HCT116 (cell line): ENCODE data around the gene LSM4. TPM values are rescaled to one million over a fixed set of nuclear protein-coding genes. Genes with fewer than 3 reads are reported as not detected.

ENCODE experiments used
- ATAC-seq: fragments of 200-7000 bp; cut with Tn5 transposase; 2 replicates; pipeline ENCODE4 v1.9.1; 2020; ENCODE audit warnings: mild to moderate bottlenecking, moderate library complexity
- BruUV-seq: library from RNA; stranded (reverse); fragments of 400-500 nt; replicated peaks from 2 replicates; lab custom pipeline; 2021; lab: Mats Ljungman, UMichigan
- CTCF ChIA-PET: fragments of 300-600 bp; sonication (Branson Sonifier 250); formaldehyde crosslinking; loops from one replicate; lab custom pipeline; 2021; ENCODE audit warnings: antibody characterized with exemption; lab: Charles Lee
- POLR2A ChIA-PET: fragments of 300-600, 350-600 bp; sonication (Branson Sonifier 250); formaldehyde crosslinking; loops from one replicate; lab custom pipeline; 2021; ENCODE audit warnings: antibody characterized with exemption; lab: Charles Lee
- RAD21 ChIA-PET, 2 experiments: fragments of 300-600 bp; sonication (Branson Sonifier 250); formaldehyde crosslinking; loops; one replicate each; lab custom pipeline; 2023; ENCODE audit warnings: low total read pairs in 2 of 2; ENCODE audit not compliant: uncharacterized antibody in 2 of 2, unreplicated experiment in 2 of 2, low non-redundant PET in 1 of 2; lab: Charles Lee
- DNase-seq: peaks from one replicate; pipeline ENCODE4 v3.0.0-alpha.2; 2010; ENCODE audit warnings: low read depth, low spot score
- H2AFZ ChIP-seq: fragments of 200-600 bp; shearing (Covaris generic), sonication (generic); 2 replicates; pipeline ENCODE4 v1.6.1; 2017; ENCODE audit warnings: low read depth, mixed run types, mixed read lengths, antibody characterized with exemption, low read length; ENCODE audit not compliant: poor library complexity, severe bottlenecking
- H3K27ac ChIP-seq: 2 replicates; pipeline ENCODE4 v1.5.1; 2012; ENCODE audit warnings: low read depth, low read length
- H3K27me3 ChIP-seq: fragments of 200-600 bp; sonication (generic); 2 replicates; pipeline ENCODE4 v1.6.1; 2016; ENCODE audit warnings: mixed run types, low read length, mixed read lengths; ENCODE audit not compliant: insufficient read depth
- H3K36me3 ChIP-seq, 2 experiments: fragments of 200-500 bp in 1 of 2; fragments of 200-600 bp in 1 of 2; sonication (Bioruptor generic) in 1 of 2; sonication (generic) in 1 of 2; 2 replicates each; pipeline versions ENCODE4 v1.5.1 to v1.6.1; 2014 to 2016; ENCODE audit warnings: low read length in 2 of 2, inconsistent platforms in 1 of 2, mixed read lengths in 1 of 2, mixed run types in 1 of 2; ENCODE audit not compliant: insufficient read depth in 2 of 2, control insufficient read depth in 1 of 2
- H3K4me1 ChIP-seq, 2 experiments: fragments of 200-600 bp in 1 of 2; sonication (generic) in 1 of 2; 2 replicates each; pipeline versions ENCODE4 v1.5.1 to v1.6.1; 2012 to 2017; ENCODE audit warnings: low read length in 2 of 2, inconsistent platforms in 1 of 2, mild to moderate bottlenecking in 1 of 2, mixed read lengths in 1 of 2, mixed run types in 1 of 2, moderate library complexity in 1 of 2; ENCODE audit not compliant: insufficient read depth in 2 of 2, control insufficient read depth in 1 of 2
- H3K4me2 ChIP-seq: fragments of 200-600 bp; sonication (generic); 2 replicates; pipeline ENCODE4 v1.6.1; 2017; ENCODE audit warnings: mixed run types, low read length, mixed read lengths
- H3K4me3 ChIP-seq, 2 experiments: fragments of 200-600 bp in 1 of 2; sonication (generic) in 1 of 2; replicated peaks in 1 of 2; 2 replicates each; pipeline ENCODE4 v1.5.1; 2011 to 2016; ENCODE audit warnings: low read length in 2 of 2, control low read depth in 1 of 2, low read depth in 1 of 2, mild to moderate bottlenecking in 1 of 2, mixed read lengths in 1 of 2, mixed run types in 1 of 2
- H3K79me2 ChIP-seq: fragments of 200-600 bp; sonication (generic); 2 replicates; pipeline ENCODE4 v1.6.1; 2017; ENCODE audit warnings: mild to moderate bottlenecking, mixed run types, low read length, moderate library complexity, mixed read lengths; ENCODE audit not compliant: insufficient read depth
- H3K9ac ChIP-seq: fragments of 200-600 bp; sonication (generic); 2 replicates; pipeline ENCODE4 v1.6.1; 2016; ENCODE audit warnings: low read length, mixed read lengths
- H3K9me2 ChIP-seq: fragments of 200-600 bp; sonication (generic), shearing (Covaris generic); 2 replicates; pipeline ENCODE4 v1.6.1; 2017; ENCODE audit warnings: mixed run types, mild to moderate bottlenecking, moderate library complexity; ENCODE audit not compliant: insufficient read depth
- H3K9me3 ChIP-seq, 2 experiments: fragments of 200-500 bp in 1 of 2; fragments of 200-600 bp in 1 of 2; sonication (Bioruptor generic) in 1 of 2; sonication (generic) in 1 of 2; 2 replicates each; pipeline ENCODE4 v1.6.1; 2014 to 2017; ENCODE audit warnings: low read length in 2 of 2, mixed read lengths in 2 of 2, inconsistent platforms in 1 of 2, low read depth in 1 of 2, mild to moderate bottlenecking in 1 of 2, mixed run types in 1 of 2, moderate library complexity in 1 of 2; ENCODE audit not compliant: control insufficient read depth in 1 of 2, insufficient read depth in 1 of 2
- H4K20me1 ChIP-seq: fragments of 200-600 bp; sonication (generic), shearing (Covaris generic); 2 replicates; pipeline ENCODE4 v1.6.1; 2017; ENCODE audit warnings: mixed run types, mild to moderate bottlenecking, moderate library complexity; ENCODE audit not compliant: insufficient read depth
- CBX3 ChIP-seq: IDR thresholded peaks from 2 replicates; pipeline ENCODE4 v1.6.1; 2012; ENCODE audit warnings: low read depth
- CEBPB ChIP-seq: IDR thresholded peaks from 2 replicates; pipeline ENCODE4 v1.6.1; 2012; ENCODE audit warnings: low read depth
- EGR1 ChIP-seq: IDR thresholded peaks from 2 replicates; pipeline ENCODE4 v1.6.1; 2012; ENCODE audit warnings: low read depth
- ELF1 ChIP-seq: IDR thresholded peaks from 2 replicates; pipeline ENCODE4 v1.6.1; 2012; ENCODE audit warnings: low read depth, borderline replicate concordance
- EZH2 ChIP-seq: fragments of 200-600 bp; sonication (generic); IDR thresholded peaks from 2 replicates; pipeline ENCODE4 v1.6.1; 2017; ENCODE audit warnings: antibody characterized with exemption, mixed run types
- EZH2phosphoT487 ChIP-seq: fragments of 200-600 bp; IDR thresholded peaks from 2 replicates; pipeline ENCODE4 v1.6.1; 2018; ENCODE audit warnings: antibody characterized with exemption, borderline replicate concordance
- FOSL1 ChIP-seq: IDR thresholded peaks from 2 replicates; pipeline ENCODE4 v1.6.1; 2012; ENCODE audit warnings: low read depth
- JUND ChIP-seq: IDR thresholded peaks from 2 replicates; pipeline ENCODE4 v1.6.1; 2012
- POLR2AphosphoS5 ChIP-seq: IDR thresholded peaks from 2 replicates; pipeline ENCODE4 v1.6.1; 2011; ENCODE audit warnings: mild to moderate bottlenecking, low read depth, low read length, moderate library complexity
- RAD21 ChIP-seq: IDR thresholded peaks from 2 replicates; pipeline ENCODE4 v1.6.1; 2012; ENCODE audit warnings: low read depth, mild to moderate bottlenecking
- REST ChIP-seq: IDR thresholded peaks from 2 replicates; pipeline ENCODE4 v1.6.1; 2012; ENCODE audit warnings: low read depth
- SIN3A ChIP-seq: IDR thresholded peaks from 2 replicates; pipeline ENCODE4 v1.6.1; 2012; ENCODE audit warnings: low read depth
- SRF ChIP-seq: IDR thresholded peaks from 2 replicates; pipeline ENCODE4 v1.6.1; 2012; ENCODE audit warnings: low read depth
- TCF7L2 ChIP-seq: IDR thresholded peaks from 2 replicates; pipeline ENCODE4 v1.7.0; 2011; ENCODE audit warnings: borderline replicate concordance, inconsistent platforms; ENCODE audit not compliant: insufficient read depth, insufficient read length; ENCODE audit errors: extremely low read depth
- ZNF274 ChIP-seq: fragments of 200-500 bp; sonication (Bioruptor generic); IDR thresholded peaks from 2 replicates; pipeline ENCODE4 v1.6.1; 2014; ENCODE audit warnings: mild to moderate bottlenecking, low read depth, low read length, inconsistent platforms
- intact Hi-C: fragments of 100-400 bp; cut with micrococcal nuclease; formaldehyde crosslinking; loops from 2 replicates; pipeline ENCODE4 v1.10.0; 2022
- total RNA-seq: library from RNA; stranded (reverse); gene quantifications from one replicate; pipeline ENCODE4 v1.2.1, GENCODE V29; 2021; ENCODE audit not compliant: unreplicated experiment
- TF ChIP-seq, protein P1 (sequence below): IDR thresholded peaks from 2 replicates; pipeline ENCODE4 v1.6.1; 2011; ENCODE audit warnings: mild to moderate bottlenecking, low read length, moderate library complexity; ENCODE audit not compliant: insufficient replicate concordance; ENCODE audit errors: extremely low read depth
- TF ChIP-seq, protein P2 (sequence below), 3 experiments: fragments of 200-600 bp in 1 of 3; sonication (generic) in 1 of 3; IDR thresholded peaks in 2 of 3; conservative IDR thresholded peaks in 1 of 3; 2 replicates each; pipeline ENCODE4 v1.5.1; 2012 to 2017; ENCODE audit warnings: low read depth in 2 of 3, low read length in 2 of 3, antibody characterized with exemption in 1 of 3, borderline replicate concordance in 1 of 3, control low read depth in 1 of 3, mild to moderate bottlenecking in 1 of 3, mixed read lengths in 1 of 3, mixed run types in 1 of 3, moderate library complexity in 1 of 3; ENCODE audit not compliant: insufficient read depth in 1 of 3

LSM4 gene
- total RNA-seq, 1 experiment from 2014 or later, result 400 TPM

DNA sequence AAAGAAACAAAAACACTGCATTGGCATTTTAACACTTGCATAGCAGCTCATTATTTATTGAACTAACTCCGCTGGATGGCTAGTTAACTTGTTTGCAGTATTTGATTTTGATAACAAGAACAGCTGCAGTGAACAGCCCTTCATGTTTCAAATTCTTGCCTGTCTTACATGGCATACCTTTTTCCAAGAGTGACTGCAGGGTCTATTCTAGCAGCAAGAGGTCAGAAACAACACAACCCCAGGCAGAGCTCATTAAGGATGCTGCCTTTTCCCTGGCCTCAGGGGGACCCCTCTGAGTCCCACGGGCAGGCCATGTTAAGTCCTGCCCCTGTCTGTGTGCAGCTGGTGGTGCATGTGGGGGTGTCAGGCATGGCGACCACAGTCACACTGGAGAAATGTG is 34.2 kb upstream of the LSM4 start:
- H2AFZ ChIP-seq, result no peak overlapping the region
- H3K4me2 ChIP-seq, result no peak overlapping the region
- RAD21 ChIA-PET, result interaction anchor here in 1 of 2 experiments (0.6 kb wide), 1 partner anchor 56 kb away, joined by 4 read pairs; no protein-coding TSS in a partner anchor
- peak overlapping the region; percentile 44; the same call in 1 of the 2 replicates for H3K27ac ChIP-seq
- ATAC-seq, result no peak
- POLR2A ChIA-PET, result no interaction called here
- peaks cover 0 to 8% of the 10 kb centered on the region in 2 experiments; a peak in 2 of 4 replicates for H3K36me3 ChIP-seq
- no peaks in the 10 kb centered on the region for H3K27me3 ChIP-seq
- no peak overlapping the region for H3K4me3 ChIP-seq
- no peaks in the 10 kb centered on the region for H4K20me1 ChIP-seq
- no TSS peak for BruUV-seq
- H3K9ac ChIP-seq, result no peak overlapping the region
- no peaks in the 10 kb centered on the region for H3K9me2 ChIP-seq
- TF ChIP-seq, protein P1, sequence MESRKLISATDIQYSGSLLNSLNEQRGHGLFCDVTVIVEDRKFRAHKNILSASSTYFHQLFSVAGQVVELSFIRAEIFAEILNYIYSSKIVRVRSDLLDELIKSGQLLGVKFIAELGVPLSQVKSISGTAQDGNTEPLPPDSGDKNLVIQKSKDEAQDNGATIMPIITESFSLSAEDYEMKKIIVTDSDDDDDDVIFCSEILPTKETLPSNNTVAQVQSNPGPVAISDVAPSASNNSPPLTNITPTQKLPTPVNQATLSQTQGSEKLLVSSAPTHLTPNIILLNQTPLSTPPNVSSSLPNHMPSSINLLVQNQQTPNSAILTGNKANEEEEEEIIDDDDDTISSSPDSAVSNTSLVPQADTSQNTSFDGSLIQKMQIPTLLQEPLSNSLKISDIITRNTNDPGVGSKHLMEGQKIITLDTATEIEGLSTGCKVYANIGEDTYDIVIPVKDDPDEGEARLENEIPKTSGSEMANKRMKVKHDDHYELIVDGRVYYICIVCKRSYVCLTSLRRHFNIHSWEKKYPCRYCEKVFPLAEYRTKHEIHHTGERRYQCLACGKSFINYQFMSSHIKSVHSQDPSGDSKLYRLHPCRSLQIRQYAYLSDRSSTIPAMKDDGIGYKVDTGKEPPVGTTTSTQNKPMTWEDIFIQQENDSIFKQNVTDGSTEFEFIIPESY, result no peak
- TF ChIP-seq CEBPB (no peak), EZH2 (no peak), CBX3 (no peak), ELF1 (no peak), ZNF274 (no peak), TCF7L2 (no peak), POLR2AphosphoS5 (no peak), SIN3A (no peak), SRF (no peak), EZH2phosphoT487 (no peak), JUND (no peak), RAD21 (no peak), EGR1 (no peak), REST (no peak), FOSL1 (no peak)
- TF ChIP-seq, protein P2, sequence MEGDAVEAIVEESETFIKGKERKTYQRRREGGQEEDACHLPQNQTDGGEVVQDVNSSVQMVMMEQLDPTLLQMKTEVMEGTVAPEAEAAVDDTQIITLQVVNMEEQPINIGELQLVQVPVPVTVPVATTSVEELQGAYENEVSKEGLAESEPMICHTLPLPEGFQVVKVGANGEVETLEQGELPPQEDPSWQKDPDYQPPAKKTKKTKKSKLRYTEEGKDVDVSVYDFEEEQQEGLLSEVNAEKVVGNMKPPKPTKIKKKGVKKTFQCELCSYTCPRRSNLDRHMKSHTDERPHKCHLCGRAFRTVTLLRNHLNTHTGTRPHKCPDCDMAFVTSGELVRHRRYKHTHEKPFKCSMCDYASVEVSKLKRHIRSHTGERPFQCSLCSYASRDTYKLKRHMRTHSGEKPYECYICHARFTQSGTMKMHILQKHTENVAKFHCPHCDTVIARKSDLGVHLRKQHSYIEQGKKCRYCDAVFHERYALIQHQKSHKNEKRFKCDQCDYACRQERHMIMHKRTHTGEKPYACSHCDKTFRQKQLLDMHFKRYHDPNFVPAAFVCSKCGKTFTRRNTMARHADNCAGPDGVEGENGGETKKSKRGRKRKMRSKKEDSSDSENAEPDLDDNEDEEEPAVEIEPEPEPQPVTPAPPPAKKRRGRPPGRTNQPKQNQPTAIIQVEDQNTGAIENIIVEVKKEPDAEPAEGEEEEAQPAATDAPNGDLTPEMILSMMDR (IDR thresholded peaks at IDR 0.05 in 2 of 3, conservative IDR thresholded peaks at IDR 0.05 in 1 of 3; ENCODE audit: borderline replicate concordance in 1 of 3, insufficient read depth in 1 of 3, low read depth in 2 of 3, low read length in 2 of 3), result no peak
- peaks cover 22 to 28% of the 10 kb centered on the region in 2 experiments; a peak in 3 of 4 replicates for H3K4me1 ChIP-seq
- no peak for DNase-seq
- intact Hi-C loops, result no loop called here
- H3K9me3 ChIP-seq, result no peaks in the 10 kb centered on the region
- no peaks in the 10 kb centered on the region for H3K79me2 ChIP-seq
- CTCF ChIA-PET, result no interaction called here
